ENCODE measurements around the gene SASH1.
A peak's percentile ranks its signal among the peaks of the same experiment; 100 is the strongest.

The SASH1 gene

GRCh38 chr6:148435386-148435785, 92.7 kb downstream of the SASH1 start:
- no peak for DNase-seq (ENCODE audit: low spot score)

- no peak for DNase-seq (ENCODE audit: low spot score)
Measured at GRCh38 chr6:148436466-148436865, 93.8 kb downstream of the SASH1 start.

- no peak for DNase-seq (ENCODE audit: low spot score)
Measured at GRCh38 chr6:148438632-148439031, 96.0 kb downstream of the SASH1 start.

- DNase-seq (ENCODE audit: low spot score), result no peak
Measured at GRCh38 chr6:148440016-148440415, 97.4 kb downstream of the SASH1 start.

- DNase-seq (ENCODE audit: low spot score), result no peak
Measured at GRCh38 chr6:148440877-148441453, 98.3 kb downstream of the SASH1 start.

GRCh38 chr6:148441454-148441911, 98.8 kb downstream of the SASH1 start:
- DNase-seq (ENCODE audit: low spot score), result peak; percentile 50

- no peak for DNase-seq (ENCODE audit: low spot score)
Measured at GRCh38 chr6:148443798-148444560, 101.3 kb downstream of the SASH1 start.

- no peak for DNase-seq (ENCODE audit: low spot score)
Measured at GRCh38 chr6:148445116-148445515, 102.5 kb downstream of the SASH1 start.

GRCh38 chr6:148445620-148446019, 103.0 kb downstream of the SASH1 start:
- no peak for DNase-seq (ENCODE audit: low spot score)

- no peak for DNase-seq (ENCODE audit: low spot score)
Measured at GRCh38 chr6:148446681-148447080, 104.0 kb downstream of the SASH1 start.

GRCh38 chr6:148447521-148448230, 105.0 kb downstream of the SASH1 start:
- DNase-seq (ENCODE audit: low spot score), result no peak

- DNase-seq (ENCODE audit: low spot score), result peak; percentile 5
Measured at GRCh38 chr6:148448369-148449012, 105.9 kb downstream of the SASH1 start.

- DNase-seq (ENCODE audit: low spot score), result no peak
Measured at GRCh38 chr6:148450866-148451265, 108.2 kb downstream of the SASH1 start.

GRCh38 chr6:148451690-148452089, 109.1 kb downstream of the SASH1 start:
- DNase-seq (ENCODE audit: low spot score), result peak; percentile 38

- no peak for DNase-seq (ENCODE audit: low spot score)
Measured at GRCh38 chr6:148452876-148453275, 110.2 kb downstream of the SASH1 start.

- DNase-seq (ENCODE audit: low spot score), result no peak
Measured at GRCh38 chr6:148453906-148454305, 111.3 kb downstream of the SASH1 start.

GRCh38 chr6:148455225-148455624, 112.6 kb downstream of the SASH1 start:
- no peak for DNase-seq (ENCODE audit: low spot score)

GRCh38 chr6:148455674-148456558, 113.3 kb downstream of the SASH1 start:
- DNase-seq (ENCODE audit: low spot score), result no peak

- peak; percentile 24 for DNase-seq (ENCODE audit: low spot score)
Measured at GRCh38 chr6:148457137-148457842, 114.7 kb downstream of the SASH1 start.

- no peak for DNase-seq (ENCODE audit: low spot score)
Measured at GRCh38 chr6:148457843-148458159, 115.2 kb downstream of the SASH1 start.

GRCh38 chr6:148459238-148459637, 116.6 kb downstream of the SASH1 start:
- DNase-seq (ENCODE audit: low spot score), result no peak
